ENCODE measurements around the gene WFIKKN1.

DNA sequence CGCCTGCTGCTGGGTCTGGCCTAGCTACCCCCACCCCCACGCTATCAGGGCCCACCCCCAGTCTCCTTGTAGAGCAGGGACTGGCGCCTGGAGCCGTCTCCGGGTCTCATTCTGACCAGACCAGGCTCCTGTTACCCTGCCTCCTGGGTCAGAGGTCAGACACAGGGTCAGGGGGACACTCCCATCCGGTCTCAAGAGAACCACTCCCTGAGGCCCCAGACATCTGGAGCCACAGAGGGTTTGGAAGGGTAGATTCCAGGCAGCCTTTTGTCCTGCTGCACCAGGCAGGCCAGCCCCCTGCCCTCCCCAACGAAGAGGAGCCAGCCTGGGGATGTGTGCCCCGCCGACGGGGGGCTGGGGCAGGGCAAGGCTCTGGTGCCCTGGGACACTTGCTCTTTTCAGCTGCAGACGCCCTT lies 944 bp upstream of the WFIKKN1 start:
- TF ChIP-seq CTCF (conservative IDR thresholded peaks at IDR 0.05; ENCODE audit: low read length): no peak
- TF ChIP-seq EZH2phosphoT487 (IDR thresholded peaks at IDR 0.05; ENCODE audit: borderline replicate concordance, low read depth, low read length): no peak
